KOPT-K1 (cell line): Measurements from ENCODE around the gene TGFBRAP1.

Experiments used
- H3K27ac ChIP-seq: fragments of 200-600 bp; sonication (generic); 2 replicates; pipeline ENCODE4 v1.5.1; 2016; ENCODE audit warnings: antibody characterized with exemption, mild to moderate bottlenecking, low read depth, low read length; ENCODE audit not compliant: poor library complexity, severe bottlenecking
- H3K36me3 ChIP-seq: fragments of 200-600 bp; sonication (generic); 2 replicates; pipeline ENCODE4 v1.5.1; 2017; ENCODE audit warnings: antibody characterized with exemption, mild to moderate bottlenecking, low read length, moderate library complexity; ENCODE audit not compliant: insufficient read depth
- H3K9me3 ChIP-seq: fragments of 200-600 bp; sonication (generic); 2 replicates; pipeline ENCODE4 v1.5.1; 2017; ENCODE audit warnings: antibody characterized with exemption, low read length, mild to moderate bottlenecking; ENCODE audit not compliant: insufficient read depth, poor library complexity, severe bottlenecking

The TGFBRAP1 gene

DNA sequence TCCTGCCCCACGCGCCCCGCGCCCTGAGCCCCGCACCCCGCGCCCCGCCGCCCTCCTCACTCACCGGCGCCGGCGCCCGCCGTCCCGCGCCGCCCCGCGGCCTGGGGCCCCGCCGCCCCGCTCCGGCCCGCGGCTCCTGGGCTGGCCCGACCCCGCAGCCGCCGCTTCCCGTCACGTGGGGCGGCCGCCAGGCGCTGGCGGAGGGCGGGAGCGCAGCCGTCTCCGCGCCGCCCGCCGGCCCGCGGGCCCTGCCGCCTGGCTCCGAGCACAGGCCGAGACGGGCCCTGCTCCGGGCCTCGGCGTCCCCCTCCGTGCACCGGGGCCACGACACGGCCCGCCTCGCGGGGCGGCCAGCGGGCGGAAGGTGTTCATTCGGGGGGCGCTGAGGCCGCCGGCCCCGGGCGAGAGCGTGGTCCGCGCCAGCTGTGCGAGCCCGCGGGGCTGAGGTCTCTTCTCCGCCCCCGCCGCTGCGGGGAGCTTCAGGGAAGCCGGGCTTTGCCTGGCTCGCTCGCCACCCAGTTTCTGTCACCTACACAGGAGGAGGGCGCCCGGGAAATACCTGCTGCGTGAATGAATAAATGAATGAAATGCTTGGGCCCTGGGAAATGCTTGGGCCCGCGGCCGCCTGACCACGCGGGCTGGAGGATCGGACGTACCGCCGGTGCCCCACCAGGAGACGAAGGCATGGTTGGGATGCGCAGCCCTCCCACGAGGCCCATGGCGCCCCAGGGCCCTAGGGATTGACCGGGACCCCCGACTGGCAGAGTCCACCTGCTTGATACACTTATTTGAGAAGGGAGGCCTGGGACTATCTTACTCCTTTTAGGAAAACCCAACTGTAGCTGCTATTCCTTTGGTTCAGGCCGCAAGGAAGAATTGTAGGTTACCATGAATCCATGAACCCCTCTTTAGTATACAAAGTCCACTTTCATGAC is at the start of gene TGFBRAP1:
TSS of gene TGFBRAP1 (minus strand) at position 175 of the 935 bp plus-strand sequence. CDS start 21,434 bp downstream, outside the sequence.
- Histone ChIP-seq H3K27ac (peak within 1 kb of the TSS; percentile 89), H3K9me3 (no peaks in the 10 kb centered on the region), H3K36me3 (peaks cover 15% of the 10 kb centered on the region; the same call in 1 of the 2 replicates)

DNA sequence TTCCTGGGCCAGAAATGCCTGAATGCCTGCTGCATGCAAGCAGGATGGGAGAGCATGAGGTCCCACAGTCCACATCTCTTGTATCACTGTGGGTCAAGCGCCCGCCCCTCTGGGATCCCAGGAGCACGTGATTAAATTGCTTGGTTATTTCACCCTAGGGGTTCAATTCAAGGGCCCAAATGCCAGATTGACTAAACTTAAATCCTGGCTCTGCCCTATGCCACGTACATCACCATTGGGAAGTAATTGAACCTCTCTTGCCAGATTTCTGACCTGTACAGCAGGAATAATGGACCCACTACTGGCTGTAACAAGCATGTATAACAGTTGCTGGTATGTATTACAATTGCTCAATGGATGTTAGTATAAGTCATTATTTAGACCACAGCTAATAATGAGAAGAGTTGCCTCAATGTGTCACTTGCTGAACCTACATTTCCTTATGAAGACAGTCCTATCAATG is 49.4 kb upstream of the TGFBRAP1 start:
- Histone ChIP-seq H3K27ac (no peak overlapping the region), H3K36me3 (no peaks in the 10 kb centered on the region), H3K9me3 (no peaks in the 10 kb centered on the region)

GRCh38 chr2:105378276-105378840 is 48.8 kb upstream of the TGFBRAP1 start:
- Histone ChIP-seq H3K9me3 (no peaks in the 10 kb centered on the region), H3K36me3 (no peaks in the 10 kb centered on the region)

DNA sequence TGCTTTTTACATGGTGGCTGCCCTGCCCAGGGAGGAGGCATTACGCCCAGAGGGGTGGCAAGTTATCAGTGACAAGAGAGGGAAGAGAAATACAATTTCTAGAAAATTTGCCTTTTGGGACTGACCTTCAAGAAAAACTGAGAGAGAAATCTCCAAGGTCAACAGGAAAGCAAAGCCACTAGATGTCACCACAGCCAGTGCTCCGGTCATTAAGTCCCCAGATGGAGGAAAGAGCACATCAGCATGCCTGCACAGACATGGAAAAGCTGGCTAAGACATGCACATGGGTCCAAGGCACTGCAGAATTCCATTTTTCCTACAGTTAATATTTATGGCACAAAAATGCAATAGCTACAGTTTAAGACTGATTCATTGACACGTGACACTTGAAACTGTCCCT is 48.3 kb upstream of the TGFBRAP1 start:
- no peaks in the 10 kb centered on the region for H3K9me3 ChIP-seq
- no peak overlapping the region for H3K27ac ChIP-seq
- no peaks in the 10 kb centered on the region for H3K36me3 ChIP-seq

More at GRCh38 chr2:105378276-105378840, 48.8 kb upstream of the TGFBRAP1 start:
- no peak overlapping the region for H3K27ac ChIP-seq

- Histone ChIP-seq H3K27ac (no peak overlapping the region), H3K9me3 (no peaks in the 10 kb centered on the region), H3K36me3 (no peaks in the 10 kb centered on the region)
Observed at GRCh38 chr2:105376789-105377240, 47.3 kb upstream of the TGFBRAP1 start.

DNA sequence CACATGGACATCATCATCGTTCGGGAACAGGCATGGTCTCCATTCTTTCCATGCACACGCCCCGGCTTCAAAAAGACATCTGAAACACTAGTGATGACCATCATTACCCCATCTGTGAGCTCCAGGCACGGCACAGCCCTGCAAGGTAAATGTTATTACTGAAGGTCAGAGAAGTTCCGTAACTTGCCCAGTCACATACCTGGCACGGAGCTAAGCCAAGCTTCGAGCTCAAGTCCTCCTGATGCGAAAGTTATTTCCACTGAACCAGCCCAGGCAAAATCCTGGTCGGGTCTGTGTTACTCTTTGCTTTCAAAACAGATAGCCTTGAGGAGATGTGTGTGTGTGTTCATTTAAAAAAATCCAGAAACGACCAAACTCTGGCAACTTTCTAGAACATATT is 46.5 kb upstream of the TGFBRAP1 start:
- Histone ChIP-seq H3K27ac (no peak overlapping the region), H3K36me3 (no peaks in the 10 kb centered on the region), H3K9me3 (no peaks in the 10 kb centered on the region)

- H3K36me3 ChIP-seq = no peaks in the 10 kb centered on the region; the same call in 1 of the 2 replicates
- H3K9me3 ChIP-seq = no peaks in the 10 kb centered on the region
- H3K27ac ChIP-seq = no peak overlapping the region
Observed at GRCh38 chr2:105375001-105375561, 45.5 kb upstream of the TGFBRAP1 start.

DNA sequence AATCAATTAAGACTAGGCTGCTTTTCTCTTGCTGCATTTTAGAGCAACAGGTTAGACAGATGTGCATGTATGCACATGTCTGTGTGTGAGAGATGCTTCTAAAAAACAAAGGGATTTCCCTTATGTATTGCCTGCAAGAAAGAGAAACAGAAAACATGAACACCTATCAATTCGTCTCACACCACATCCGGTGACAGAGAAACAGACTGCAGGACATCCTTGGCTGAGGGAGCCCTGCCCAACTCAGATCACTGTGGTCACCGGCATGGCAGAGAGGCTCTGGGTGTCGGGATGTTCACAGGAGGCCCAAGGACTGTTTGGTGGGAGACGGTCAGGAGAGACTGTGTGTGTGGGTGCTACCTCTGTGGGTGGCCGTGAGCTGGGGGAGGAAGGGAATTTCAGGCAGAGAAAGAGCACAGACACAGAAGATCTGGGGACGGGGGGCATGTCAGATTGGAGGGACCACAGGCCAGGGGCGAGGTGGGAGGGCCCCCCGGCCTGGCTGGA is 44.4 kb upstream of the TGFBRAP1 start:
- no peaks in the 10 kb centered on the region; the same call in 1 of the 2 replicates for H3K36me3 ChIP-seq
- H3K9me3 ChIP-seq = no peaks in the 10 kb centered on the region
- no peak overlapping the region for H3K27ac ChIP-seq

- Histone ChIP-seq H3K36me3 (no peaks in the 10 kb centered on the region; the same call in 1 of the 2 replicates), H3K27ac (no peak overlapping the region), H3K9me3 (no peaks in the 10 kb centered on the region)
Observed at GRCh38 chr2:105373344-105373781, 43.8 kb upstream of the TGFBRAP1 start.

DNA sequence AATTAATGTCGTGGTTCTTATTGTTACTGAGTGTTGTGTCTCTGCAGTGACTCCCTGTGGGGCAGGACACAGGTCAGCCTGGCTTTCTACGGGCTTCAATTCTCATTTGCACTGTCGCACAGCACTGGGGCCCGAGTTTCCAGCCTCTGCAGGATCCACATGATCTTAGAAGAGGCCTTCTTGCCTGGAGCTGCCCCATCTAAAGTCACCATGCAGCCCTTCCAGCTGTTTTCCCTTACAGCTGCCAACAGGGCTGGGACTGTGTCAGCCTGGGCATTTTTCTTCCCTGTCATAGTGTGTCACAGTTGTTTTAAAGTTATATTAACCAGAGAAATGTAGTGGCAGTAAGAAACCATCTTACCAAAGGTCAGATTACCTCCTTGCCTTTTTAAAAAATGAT is 42.3 kb upstream of the TGFBRAP1 start:
- no peaks in the 10 kb centered on the region; the same call in 1 of the 2 replicates for H3K36me3 ChIP-seq
- H3K9me3 ChIP-seq = no peaks in the 10 kb centered on the region
- H3K27ac ChIP-seq = no peak overlapping the region

DNA sequence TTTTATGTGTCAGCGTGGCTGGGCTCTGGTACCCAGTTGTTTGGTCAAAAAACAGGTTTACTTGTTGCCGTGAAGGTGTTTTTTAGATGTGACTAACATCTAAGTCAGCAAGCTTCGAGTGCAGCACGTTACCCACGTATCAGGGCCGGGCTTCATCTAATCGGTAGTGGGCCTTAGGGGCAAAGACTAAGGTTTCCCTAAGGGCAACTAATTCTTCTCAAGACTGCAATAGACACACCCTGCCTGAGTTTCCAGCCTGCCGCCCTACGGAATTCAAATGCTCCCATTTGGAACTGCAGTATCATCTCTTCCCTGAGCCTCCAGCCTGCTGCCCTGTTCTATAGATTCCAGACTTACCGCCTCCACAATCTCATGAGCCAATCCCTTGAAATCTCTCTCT is 41.6 kb upstream of the TGFBRAP1 start:
- Histone ChIP-seq H3K9me3 (no peaks in the 10 kb centered on the region), H3K27ac (no peak overlapping the region), H3K36me3 (no peaks in the 10 kb centered on the region; the same call in 1 of the 2 replicates)

- Histone ChIP-seq H3K9me3 (no peaks in the 10 kb centered on the region), H3K36me3 (no peaks in the 10 kb centered on the region; the same call in 1 of the 2 replicates), H3K27ac (no peak overlapping the region)
Observed at GRCh38 chr2:105369777-105370690, 40.5 kb upstream of the TGFBRAP1 start.

- H3K27ac ChIP-seq = no peak overlapping the region
- H3K9me3 ChIP-seq = no peaks in the 10 kb centered on the region
- no peaks in the 10 kb centered on the region; the same call in 1 of the 2 replicates for H3K36me3 ChIP-seq
Observed at GRCh38 chr2:105368759-105369408, 39.3 kb upstream of the TGFBRAP1 start.
